ENCODE measurements around the gene ERBIN.

GRCh38 chr5:65986050-65986451 is 59.7 kb downstream of the ERBIN start:
- no peak for TF ChIP-seq YY1 (IDR thresholded peaks at IDR 0.05; ENCODE audit: insufficient read depth, insufficient read length)
- TF ChIP-seq SUZ12 (IDR thresholded peaks at IDR 0.05; ENCODE audit: extremely low read depth, insufficient read depth, insufficient read length): no peak
- no peak for TF ChIP-seq ZNF274 (IDR thresholded peaks at IDR 0.05; ENCODE audit: low read depth, low read length)

All from NT2/D1 (cell line).